ENCODE data around the gene KRTAP10-6. TPM values are rescaled to one million over a fixed set of nuclear protein-coding genes. Genes with fewer than 3 reads are reported as not detected.

The KRTAP10-6 gene
- total and polyA plus RNA-seq, 2 experiments from 2014 or later, result not detected

DNA sequence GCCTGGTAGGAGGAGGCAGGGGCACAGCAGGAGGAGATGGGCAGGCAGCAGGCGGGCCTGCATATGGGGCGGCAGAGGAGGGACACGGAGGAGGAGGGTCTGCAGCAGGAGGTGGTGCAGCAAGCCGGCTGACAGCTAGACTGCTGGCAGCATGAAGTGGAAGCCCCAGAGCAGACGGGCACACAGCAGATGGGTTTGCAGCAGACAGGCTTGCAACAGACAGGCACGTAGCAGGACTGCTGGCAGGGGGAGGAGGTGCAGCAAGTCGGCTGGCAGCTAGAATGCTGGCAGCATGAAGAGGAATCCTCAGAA, 12.5 kb downstream of the KRTAP10-6 start:
- H3K36me3 ChIP-seq (ENCODE audit: low read depth), result no peaks in the 10 kb centered on the region
- no peaks in the 10 kb centered on the region for H3K4me1 ChIP-seq (ENCODE audit: insufficient read depth)
- no peaks in the 10 kb centered on the region; the same call in 1 of the 2 replicates for H3K27me3 ChIP-seq (replicated peaks; ENCODE audit: insufficient read depth)
- no peaks in the 10 kb centered on the region for H3K79me2 ChIP-seq (ENCODE audit: insufficient read depth)
- no peaks in the 10 kb centered on the region for H4K20me1 ChIP-seq (ENCODE audit: insufficient read depth)
- no peak overlapping the region for H3K4me3 ChIP-seq
- TF ChIP-seq EZH2phosphoT487 (IDR thresholded peaks at IDR 0.05; ENCODE audit: insufficient read depth, low read depth) (no peak), EZH2 (IDR thresholded peaks at IDR 0.05; ENCODE audit: insufficient read depth, poor library complexity, severe bottlenecking) (no peak)
- DNase-seq, result no peak
- no peaks in the 10 kb centered on the region for H3K9me3 ChIP-seq (ENCODE audit: low read depth)
- no peaks in the 10 kb centered on the region for H3K9me2 ChIP-seq (ENCODE audit: insufficient read depth)
- no peaks in the 10 kb centered on the region for H3F3A ChIP-seq (ENCODE audit: insufficient read depth)
- H3K27ac ChIP-seq, result no peak overlapping the region
- H3K9ac ChIP-seq, result no peak overlapping the region
- 46 to 48% methylated on average over 7 of the region's 7 CpGs for WGBS, 2 experiments (ENCODE audit: low coverage in 1 of 2, low lambda C conversion rate in 2 of 2, missing lambda C conversion rate in 2 of 2)
- in situ Hi-C loops (cut with MboI), result loop anchor here (25.0 kb wide), 1 partner anchor 517 kb away; no protein-coding TSS in a partner anchor
- no peak overlapping the region for H2AFZ ChIP-seq
- H3K4me2 ChIP-seq (ENCODE audit: unreplicated experiment), result no peak overlapping the region

DNA sequence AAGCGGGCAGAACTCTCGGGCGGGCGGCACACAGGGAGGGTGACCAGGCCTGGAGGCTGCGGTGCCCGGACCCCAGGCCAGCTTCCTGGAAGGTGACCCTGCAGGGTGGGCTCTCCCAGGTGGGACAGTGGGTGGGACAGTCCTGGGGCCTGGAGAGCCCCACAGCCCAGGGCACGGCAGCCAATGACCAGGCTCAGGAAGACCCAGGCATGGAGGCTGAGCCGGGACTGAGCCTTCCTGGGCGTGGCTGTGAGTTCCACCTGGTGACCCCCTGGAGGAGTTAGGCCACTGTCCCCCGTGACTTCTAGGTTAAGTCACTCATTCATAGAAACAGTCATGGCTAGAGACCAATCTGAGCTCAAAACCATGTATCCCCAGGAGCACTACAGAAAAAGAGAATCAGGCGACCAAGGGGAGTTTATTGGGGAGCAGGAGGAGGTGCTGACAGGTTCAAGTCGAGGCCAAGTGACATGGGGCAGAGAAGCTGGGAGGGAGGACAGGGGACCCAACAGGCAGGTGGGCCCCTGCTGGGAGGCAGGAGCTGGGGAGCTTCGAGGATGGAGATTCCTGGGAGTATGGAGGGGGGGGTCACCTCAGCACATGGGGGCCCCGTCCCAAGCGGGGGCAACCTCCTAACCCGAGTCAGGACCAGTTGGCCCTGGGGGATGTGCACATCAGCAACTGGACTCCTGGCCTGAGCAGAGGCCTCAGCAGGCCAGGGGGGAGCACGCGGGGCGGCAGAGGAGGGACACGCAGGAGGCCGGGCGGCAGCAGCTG, 13.1 kb downstream of the KRTAP10-6 start:
- no peak for DNase-seq
- no peaks in the 10 kb centered on the region for H3K36me3 ChIP-seq (ENCODE audit: low read depth)
- WGBS, 2 experiments (ENCODE audit: low coverage in 1 of 2, low lambda C conversion rate in 2 of 2, missing lambda C conversion rate in 2 of 2), result 45 to 46% methylated on average over 17 to 22 of the region's 22 CpGs
- no peaks in the 10 kb centered on the region for H3F3A ChIP-seq (ENCODE audit: insufficient read depth)
- no peak overlapping the region for H3K27ac ChIP-seq
- no peak for TF ChIP-seq EZH2phosphoT487 (IDR thresholded peaks at IDR 0.05; ENCODE audit: insufficient read depth, low read depth)
- H2AFZ ChIP-seq, result no peak overlapping the region
- H3K4me2 ChIP-seq (ENCODE audit: unreplicated experiment), result no peak overlapping the region
- H3K9ac ChIP-seq, result no peak overlapping the region
- H3K9me3 ChIP-seq (ENCODE audit: low read depth), result no peaks in the 10 kb centered on the region
- H3K27me3 ChIP-seq (replicated peaks; ENCODE audit: insufficient read depth), result no peaks in the 10 kb centered on the region; the same call in 1 of the 2 replicates
- H4K20me1 ChIP-seq (ENCODE audit: insufficient read depth), result no peaks in the 10 kb centered on the region
- no peaks in the 10 kb centered on the region for H3K4me1 ChIP-seq (ENCODE audit: insufficient read depth)
- no peak overlapping the region for H3K4me3 ChIP-seq
- in situ Hi-C loops (cut with MboI), result loop anchor here (25.0 kb wide), 1 partner anchor 517 kb away; no protein-coding TSS in a partner anchor
- no peaks in the 10 kb centered on the region for H3K79me2 ChIP-seq (ENCODE audit: insufficient read depth)
- H3K9me2 ChIP-seq (ENCODE audit: insufficient read depth), result no peaks in the 10 kb centered on the region

DNA sequence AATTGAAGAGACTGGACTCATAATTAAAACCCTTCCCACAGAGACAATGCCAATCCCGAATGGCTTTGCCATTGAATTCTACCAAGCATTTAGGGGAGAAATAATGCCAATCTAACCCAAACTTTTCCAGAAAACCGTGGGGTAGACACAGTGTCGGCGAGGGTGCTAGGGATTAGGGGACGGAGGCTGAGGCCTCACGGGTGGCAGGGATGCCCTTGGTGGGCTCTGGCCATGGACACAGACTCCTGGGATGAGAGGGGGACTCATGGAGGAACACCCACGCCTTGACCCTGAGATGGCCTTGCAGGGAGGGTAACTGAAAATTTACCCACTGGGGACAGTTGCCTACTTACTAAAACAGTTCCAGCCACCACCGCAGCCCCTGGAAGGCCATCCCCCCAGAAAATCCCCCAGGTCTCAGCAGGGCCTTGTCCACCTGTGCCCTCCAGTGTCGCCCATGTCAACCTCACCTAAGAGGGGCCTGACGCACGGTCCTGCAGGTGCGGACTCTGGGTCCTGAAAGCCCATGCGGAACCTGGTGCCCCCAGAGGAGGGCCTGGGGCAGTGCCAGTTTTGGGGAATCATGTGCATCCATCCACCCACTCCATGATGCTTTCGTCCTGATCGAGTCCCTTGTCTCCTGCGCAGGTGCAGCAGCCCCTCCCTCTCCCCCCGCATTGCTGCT, 13.8 kb downstream of the KRTAP10-6 start:
- Histone ChIP-seq H3K9me3 (ENCODE audit: low read depth) (no peaks in the 10 kb centered on the region), H3K27me3 (replicated peaks; ENCODE audit: insufficient read depth) (peaks cover under 1% of the 10 kb centered on the region; the same call in 1 of the 2 replicates), H3K36me3 (ENCODE audit: low read depth) (no peaks in the 10 kb centered on the region), H3K27ac (no peak overlapping the region), H3K9me2 (ENCODE audit: insufficient read depth) (no peaks in the 10 kb centered on the region), H3K9ac (no peak overlapping the region), H2AFZ (no peak overlapping the region), H3K4me1 (ENCODE audit: insufficient read depth) (no peaks in the 10 kb centered on the region), H3K4me2 (ENCODE audit: unreplicated experiment) (no peak overlapping the region), H4K20me1 (ENCODE audit: insufficient read depth) (no peaks in the 10 kb centered on the region), H3K4me3 (no peak overlapping the region), H3F3A (ENCODE audit: insufficient read depth) (no peaks in the 10 kb centered on the region), H3K79me2 (ENCODE audit: insufficient read depth) (no peaks in the 10 kb centered on the region)
- TF ChIP-seq EZH2phosphoT487 (IDR thresholded peaks at IDR 0.05; ENCODE audit: insufficient read depth, low read depth), result no peak
- TF ChIP-seq EZH2 (IDR thresholded peaks at IDR 0.05; ENCODE audit: insufficient read depth, poor library complexity, severe bottlenecking), result no peak
- no peak for DNase-seq
- WGBS, 2 experiments (ENCODE audit: low coverage in 1 of 2, low lambda C conversion rate in 2 of 2, missing lambda C conversion rate in 2 of 2), result 50 to 59% methylated on average over 17 of the region's 17 CpGs
- in situ Hi-C loops (cut with MboI), result loop anchor here (25.0 kb wide), 1 partner anchor 516 kb away; no protein-coding TSS in a partner anchor

DNA sequence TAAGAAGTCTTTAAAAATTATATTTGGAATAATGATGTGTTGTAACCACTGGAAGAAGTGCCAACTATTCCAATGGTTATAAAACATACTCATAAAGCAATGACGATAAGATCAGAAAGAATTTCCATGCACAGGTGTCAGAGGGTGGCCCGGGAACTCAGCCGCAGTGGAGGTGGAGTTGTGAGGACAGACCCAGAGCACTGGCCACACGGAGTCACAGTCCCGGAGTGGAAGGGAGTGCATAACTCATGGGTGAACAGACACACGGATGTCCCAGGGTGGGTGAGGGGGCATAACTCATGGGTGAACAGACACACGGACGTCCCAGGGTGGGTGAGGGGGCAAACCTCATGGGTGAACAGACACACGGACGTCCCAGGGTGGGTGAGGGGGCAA, 16.3 kb downstream of the KRTAP10-6 start:
- in situ Hi-C loops (cut with MboI), result loop anchor here (25.0 kb wide), 1 partner anchor 514 kb away; no protein-coding TSS in a partner anchor
- no peak overlapping the region for H3K4me2 ChIP-seq (ENCODE audit: unreplicated experiment)

More for the DNA sequence above, 16.3 kb downstream of the KRTAP10-6 start:
- H3K9ac ChIP-seq, result no peak overlapping the region
- no peaks in the 10 kb centered on the region for H3F3A ChIP-seq (ENCODE audit: insufficient read depth)
- no peaks in the 10 kb centered on the region for H3K4me1 ChIP-seq (ENCODE audit: insufficient read depth)
- H3K9me2 ChIP-seq (ENCODE audit: insufficient read depth), result no peaks in the 10 kb centered on the region
- DNase-seq, result no peak
- no peak overlapping the region for H2AFZ ChIP-seq
- TF ChIP-seq EZH2phosphoT487 (IDR thresholded peaks at IDR 0.05; ENCODE audit: insufficient read depth, low read depth), result no peak
- no peaks in the 10 kb centered on the region for H3K79me2 ChIP-seq (ENCODE audit: insufficient read depth)
- 46 to 56% methylated on average over 10 of the region's 10 CpGs for WGBS, 2 experiments (ENCODE audit: low coverage in 1 of 2, low lambda C conversion rate in 2 of 2, missing lambda C conversion rate in 2 of 2)
- H3K4me3 ChIP-seq, result no peak overlapping the region
- H3K9me3 ChIP-seq (ENCODE audit: low read depth), result no peaks in the 10 kb centered on the region
- H3K27me3 ChIP-seq (replicated peaks; ENCODE audit: insufficient read depth), result peaks cover 5% of the 10 kb centered on the region; the same call in 1 of the 2 replicates
- H3K36me3 ChIP-seq (ENCODE audit: low read depth), result no peaks in the 10 kb centered on the region
- no peaks in the 10 kb centered on the region for H4K20me1 ChIP-seq (ENCODE audit: insufficient read depth)
- H3K27ac ChIP-seq, result no peak overlapping the region
